ENCODE measurements around the gene STUB1. TPM values are rescaled to one million over a fixed set of nuclear protein-coding genes. Genes with fewer than 3 reads are reported as not detected.

The STUB1 gene
- total and polyA plus RNA-seq, 4 donors = 67.4 to 169 (median 105) TPM

DNA sequence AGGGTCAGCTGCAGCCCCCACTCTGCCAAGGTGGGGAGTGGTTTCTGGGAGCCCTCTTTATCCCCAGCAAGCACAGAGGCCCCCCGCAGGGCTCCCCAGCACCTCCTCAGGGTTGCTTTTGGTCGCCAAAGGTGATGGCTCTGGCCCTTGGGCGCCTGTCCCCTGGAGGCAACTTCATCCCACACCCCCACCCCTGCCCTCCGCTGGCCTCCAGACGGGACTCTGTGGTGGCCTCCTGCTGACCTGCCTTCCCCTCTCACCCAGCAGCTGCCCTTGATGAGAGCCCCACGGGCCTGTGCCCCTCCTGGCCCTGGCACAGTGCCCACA is 20.1 kb upstream of the STUB1 start:
- DNase-seq (no peak), ATAC-seq (ENCODE audit: low FRiP score) (no peak)
- no peak overlapping the region for H3K4me3 ChIP-seq (ENCODE audit: low read length in 2 of 2)
- no peaks in the 10 kb centered on the region for H3K27me3 ChIP-seq (ENCODE audit: control insufficient read depth in 1 of 2, insufficient read depth in 2 of 2, low read length in 1 of 2)
- intact Hi-C loops (cut with DNase I) = loop anchor here in 1 of 2 donors (10.0 kb wide), 1 partner anchor 265 kb away; the partner anchor contains the start of gene NME4
- no peaks in the 10 kb centered on the region for H3K4me1 ChIP-seq (ENCODE audit: control insufficient read depth in 1 of 2, insufficient read depth in 2 of 2, low read length in 2 of 2)
- no peak overlapping the region for H3K27ac ChIP-seq (ENCODE audit: low read depth in 1 of 2, low read length in 2 of 2)
- no peaks in the 10 kb centered on the region for H3K36me3 ChIP-seq (ENCODE audit: control insufficient read depth in 1 of 2, insufficient read depth in 2 of 2, low read length in 1 of 2)
- 70 to 77% methylated on average over 6 of the region's 6 CpGs for WGBS, 2 donors
- H3K9me3 ChIP-seq (ENCODE audit: control insufficient read depth, low read length) = no peaks in the 10 kb centered on the region

DNA sequence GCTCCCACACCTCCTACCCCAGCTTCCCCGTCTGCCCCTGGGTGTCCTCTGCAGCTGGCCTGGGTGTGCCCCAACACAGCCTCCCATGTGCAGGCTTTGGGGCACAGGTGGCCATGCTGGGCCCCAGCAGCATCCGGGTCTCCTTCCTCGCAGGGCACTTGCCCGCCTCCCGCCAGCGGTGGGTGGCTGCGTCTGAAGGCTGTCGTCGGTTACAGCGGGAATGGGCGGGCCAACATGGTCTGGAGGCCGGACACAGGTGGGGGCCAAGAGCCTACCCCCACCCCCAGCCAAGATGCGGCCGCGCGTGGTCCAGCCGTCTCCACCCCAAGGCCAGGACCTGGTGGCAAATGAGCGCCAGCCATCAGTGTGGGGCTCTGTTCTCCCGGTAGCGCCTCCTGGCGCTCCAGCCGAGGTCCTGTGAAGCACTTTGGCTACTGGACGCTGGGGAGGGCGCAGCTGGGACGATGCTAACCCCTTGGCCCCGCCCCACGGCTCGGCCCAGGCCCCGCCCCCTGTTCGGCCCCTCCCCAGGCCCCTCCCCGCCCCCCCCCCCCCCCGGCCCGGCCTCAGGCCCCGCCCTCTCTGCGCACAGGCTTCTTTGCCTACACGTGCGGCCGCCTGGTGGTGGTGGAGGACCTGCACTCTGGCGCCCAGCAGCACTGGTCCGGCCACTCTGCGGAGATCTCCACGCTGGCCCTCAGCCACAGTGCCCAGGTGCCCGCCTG is 19.6 kb upstream of the STUB1 start:
- intact Hi-C loops (cut with DNase I) = loop anchor here in 1 of 2 donors (10.0 kb wide), 1 partner anchor 266 kb away; the partner anchor contains the start of gene NME4
- DNase-seq (peak; percentile 93 to 95), ATAC-seq (ENCODE audit: low FRiP score) (peak; percentile 88)
- H3K36me3 ChIP-seq (ENCODE audit: control insufficient read depth in 1 of 2, insufficient read depth in 2 of 2, low read length in 1 of 2) = no peaks in the 10 kb centered on the region
- no peaks in the 10 kb centered on the region for H3K4me1 ChIP-seq (ENCODE audit: control insufficient read depth in 1 of 2, insufficient read depth in 2 of 2, low read length in 2 of 2)
- H3K4me3 ChIP-seq (ENCODE audit: low read length in 2 of 2) = no peak overlapping the region
- 35 to 50% methylated on average over 25 to 37 of the region's 43 CpGs for WGBS, 2 donors
- no peaks in the 10 kb centered on the region for H3K27me3 ChIP-seq (ENCODE audit: control insufficient read depth in 1 of 2, insufficient read depth in 2 of 2, low read length in 1 of 2)
- no peaks in the 10 kb centered on the region for H3K9me3 ChIP-seq (ENCODE audit: control insufficient read depth, low read length)
- H3K27ac ChIP-seq (ENCODE audit: low read depth in 1 of 2, low read length in 2 of 2) = no peak overlapping the region

DNA sequence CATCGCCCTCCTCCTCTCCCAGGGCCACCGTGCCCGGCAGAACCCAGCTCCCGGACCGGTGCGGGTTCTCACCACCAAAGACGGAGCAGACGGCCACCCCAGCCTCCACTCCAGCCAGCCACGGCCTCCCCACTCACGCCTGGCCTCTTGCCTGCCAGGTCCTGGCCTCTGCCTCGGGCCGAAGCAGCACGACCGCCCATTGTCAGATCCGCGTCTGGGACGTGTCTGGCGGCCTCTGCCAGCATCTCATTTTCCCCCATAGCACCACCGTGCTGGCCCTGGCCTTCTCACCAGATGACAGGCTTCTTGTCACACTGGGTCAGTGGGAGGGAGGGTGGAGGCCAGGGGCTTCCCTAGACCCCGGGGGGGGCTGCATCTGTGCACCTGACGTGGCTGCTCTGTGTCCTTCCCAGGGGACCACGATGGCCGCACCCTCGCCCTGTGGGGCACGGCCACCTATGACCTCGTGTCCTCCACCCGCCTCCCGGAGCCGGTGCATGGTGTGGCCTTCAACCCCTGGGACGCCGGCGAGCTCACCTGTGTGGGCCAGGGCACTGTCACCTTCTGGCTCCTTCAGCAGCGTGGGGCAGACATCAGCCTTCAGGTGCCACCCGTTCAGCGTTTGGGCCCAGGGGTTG is 18.9 kb upstream of the STUB1 start:
- no peak for DNase-seq
- H3K27ac ChIP-seq (ENCODE audit: low read depth in 1 of 2, low read length in 2 of 2) = no peak overlapping the region
- H3K4me1 ChIP-seq (ENCODE audit: control insufficient read depth in 1 of 2, insufficient read depth in 2 of 2, low read length in 2 of 2) = no peaks in the 10 kb centered on the region
- H3K4me3 ChIP-seq (ENCODE audit: low read length in 2 of 2) = no peak overlapping the region
- ATAC-seq (ENCODE audit: low FRiP score) = no peak
- intact Hi-C loops (cut with DNase I) = loop anchor here in 1 of 2 donors (10.0 kb wide), 1 partner anchor 267 kb away; the partner anchor contains the start of gene NME4
- no peaks in the 10 kb centered on the region for H3K27me3 ChIP-seq (ENCODE audit: control insufficient read depth in 1 of 2, insufficient read depth in 2 of 2, low read length in 1 of 2)
- WGBS, 2 donors = 68 to 73% methylated on average over 31 to 35 of the region's 35 CpGs
- no peaks in the 10 kb centered on the region for H3K9me3 ChIP-seq (ENCODE audit: control insufficient read depth, low read length)
- H3K36me3 ChIP-seq (ENCODE audit: control insufficient read depth in 1 of 2, insufficient read depth in 2 of 2, low read length in 1 of 2) = no peaks in the 10 kb centered on the region

DNA sequence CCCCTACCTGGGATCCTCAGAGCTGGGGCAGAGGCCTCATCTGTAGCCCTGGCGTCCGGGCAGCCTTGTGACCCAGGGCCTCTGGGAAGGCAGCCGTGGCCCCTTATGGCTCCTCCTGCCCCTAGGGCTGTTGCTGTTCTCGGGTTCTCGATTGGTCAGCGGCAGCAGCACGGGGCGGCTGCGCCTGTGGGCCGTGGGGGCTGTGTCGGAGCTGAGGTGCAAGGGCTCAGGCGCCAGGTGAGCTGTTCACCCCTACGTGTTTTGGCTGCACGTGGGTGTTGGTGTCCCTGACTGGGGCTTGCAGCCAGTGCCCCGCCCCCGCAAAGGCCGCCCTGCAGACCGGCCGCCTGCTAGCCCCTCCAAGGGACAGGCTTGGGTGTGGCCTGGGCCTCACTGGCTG is 18.1 kb upstream of the STUB1 start:
- no peaks in the 10 kb centered on the region for H3K9me3 ChIP-seq (ENCODE audit: control insufficient read depth, low read length)
- no peaks in the 10 kb centered on the region for H3K36me3 ChIP-seq (ENCODE audit: control insufficient read depth in 1 of 2, insufficient read depth in 2 of 2, low read length in 1 of 2)
- no peaks in the 10 kb centered on the region for H3K27me3 ChIP-seq (ENCODE audit: control insufficient read depth in 1 of 2, insufficient read depth in 2 of 2, low read length in 1 of 2)
- no peak for ATAC-seq (ENCODE audit: low FRiP score)
- no peak for DNase-seq
- no peak overlapping the region for H3K27ac ChIP-seq (ENCODE audit: low read depth in 1 of 2, low read length in 2 of 2)
- WGBS, 2 donors = 94 to 97% methylated on average over 19 of the region's 19 CpGs
- H3K4me1 ChIP-seq (ENCODE audit: control insufficient read depth in 1 of 2, insufficient read depth in 2 of 2, low read length in 2 of 2) = no peaks in the 10 kb centered on the region
- intact Hi-C loops (cut with DNase I) = loop anchor here in 1 of 2 donors (10.0 kb wide), 1 partner anchor 267 kb away; the partner anchor contains the start of gene NME4
- no peak overlapping the region for H3K4me3 ChIP-seq (ENCODE audit: low read length in 2 of 2)

DNA sequence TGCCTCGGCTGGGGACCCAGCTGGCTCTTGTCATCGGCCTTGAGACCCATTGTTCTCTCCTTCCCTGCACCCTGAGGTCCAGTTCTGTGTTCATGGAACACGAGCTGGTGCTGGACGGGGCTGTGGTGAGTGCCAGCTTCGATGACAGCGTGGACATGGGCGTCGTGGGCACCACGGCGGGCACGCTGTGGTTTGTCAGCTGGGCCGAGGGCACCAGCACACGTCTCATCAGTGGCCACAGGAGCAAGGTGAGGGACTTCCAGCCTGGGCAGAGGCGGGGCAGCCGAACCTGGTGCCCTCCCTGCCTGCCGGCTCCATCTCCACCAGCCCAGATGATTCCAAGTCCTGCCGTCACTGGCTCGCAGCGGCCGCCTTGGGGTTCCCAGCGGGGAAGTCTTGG is 17.6 kb upstream of the STUB1 start:
- 94% methylated on average over 21 of the region's 21 CpGs for WGBS, 2 donors
- H3K27me3 ChIP-seq (ENCODE audit: control insufficient read depth in 1 of 2, insufficient read depth in 2 of 2, low read length in 1 of 2) = no peaks in the 10 kb centered on the region
- H3K4me1 ChIP-seq (ENCODE audit: control insufficient read depth in 1 of 2, insufficient read depth in 2 of 2, low read length in 2 of 2) = no peaks in the 10 kb centered on the region
- ATAC-seq (ENCODE audit: low FRiP score) (no peak), DNase-seq (no peak)
- H3K36me3 ChIP-seq (ENCODE audit: control insufficient read depth in 1 of 2, insufficient read depth in 2 of 2, low read length in 1 of 2) = no peaks in the 10 kb centered on the region
- intact Hi-C loops (cut with DNase I) = loop anchor here in 1 of 2 donors (10.0 kb wide), 1 partner anchor 268 kb away; the partner anchor contains the start of gene NME4
- H3K9me3 ChIP-seq (ENCODE audit: control insufficient read depth, low read length) = no peaks in the 10 kb centered on the region
- H3K27ac ChIP-seq (ENCODE audit: low read depth in 1 of 2, low read length in 2 of 2) = no peak overlapping the region
- no peak overlapping the region for H3K4me3 ChIP-seq (ENCODE audit: low read length in 2 of 2)

DNA sequence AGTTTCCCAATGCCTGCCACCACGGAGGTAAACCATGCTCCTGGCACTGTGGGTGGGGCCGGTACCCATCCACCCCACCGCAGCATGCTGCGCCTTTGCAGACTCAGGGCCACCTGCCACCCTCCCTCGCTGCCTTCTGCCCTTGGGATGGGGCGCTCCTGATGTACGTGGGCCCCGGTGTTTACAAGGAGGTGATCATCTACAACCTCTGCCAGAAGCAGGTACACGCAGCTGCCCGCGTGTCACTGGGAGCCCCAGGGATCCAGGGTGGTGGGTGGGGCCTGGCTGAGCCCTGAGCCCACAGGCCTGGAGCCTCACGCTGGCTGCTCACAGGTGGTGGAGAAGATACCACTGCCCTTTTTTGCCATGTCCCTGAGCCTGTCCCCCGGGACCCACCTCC is 13.6 kb upstream of the STUB1 start:
- H3K27ac ChIP-seq (ENCODE audit: low read depth in 1 of 2, low read length in 2 of 2) = no peak overlapping the region
- ATAC-seq (ENCODE audit: low FRiP score) (no peak), DNase-seq (no peak)
- H3K4me3 ChIP-seq (ENCODE audit: low read length in 2 of 2) = no peak overlapping the region
- H3K9me3 ChIP-seq (ENCODE audit: control insufficient read depth, low read length) = no peaks in the 10 kb centered on the region
- no peaks in the 10 kb centered on the region for H3K4me1 ChIP-seq (ENCODE audit: control insufficient read depth in 1 of 2, insufficient read depth in 2 of 2, low read length in 2 of 2)
- WGBS, 2 donors = 90 to 96% methylated on average over 12 to 13 of the region's 13 CpGs
- intact Hi-C loops (cut with DNase I) = loop anchor here in 1 of 2 donors (10.0 kb wide), 1 partner anchor 272 kb away; the partner anchor contains the start of gene NME4
- H3K36me3 ChIP-seq (ENCODE audit: control insufficient read depth in 1 of 2, insufficient read depth in 2 of 2, low read length in 1 of 2) = peaks cover 0 to 2% of the 10 kb centered on the region in 2 donors
- no peaks in the 10 kb centered on the region for H3K27me3 ChIP-seq (ENCODE audit: control insufficient read depth in 1 of 2, insufficient read depth in 2 of 2, low read length in 1 of 2)

DNA sequence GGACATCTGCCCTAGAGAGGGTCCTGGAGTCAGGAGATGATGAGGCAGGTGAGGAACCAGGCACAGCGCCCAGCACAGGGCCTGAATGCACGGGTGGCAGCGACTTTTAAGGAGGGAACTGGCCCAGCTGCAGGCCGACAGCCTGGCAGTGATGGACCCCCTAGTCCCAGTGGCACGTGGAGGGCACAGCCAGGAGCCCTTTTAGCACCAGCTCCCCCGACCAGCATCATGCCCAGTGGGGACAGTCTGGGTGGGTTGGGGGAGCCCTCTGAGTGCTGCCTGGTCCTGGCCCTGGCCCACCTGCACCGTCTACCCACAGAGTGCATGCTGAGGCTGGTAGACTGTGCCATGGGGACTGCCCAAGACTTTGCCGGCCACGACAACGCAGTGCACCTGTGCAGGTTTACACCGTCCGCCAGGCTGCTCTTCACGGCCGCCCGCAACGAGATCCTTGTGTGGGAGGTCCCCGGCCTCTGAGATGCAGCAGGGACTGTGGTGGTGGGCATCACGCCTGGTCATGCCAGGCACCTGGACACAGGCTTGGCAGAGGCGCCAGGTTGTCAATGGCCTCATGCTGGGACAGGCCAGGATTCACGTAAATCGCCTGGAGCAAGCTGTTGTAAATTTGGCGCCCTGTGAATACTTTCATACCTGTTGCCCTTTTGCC is 13.0 kb upstream of the STUB1 start:
- DNase-seq (no peak), ATAC-seq (ENCODE audit: low FRiP score) (no peak)
- intact Hi-C loops (cut with DNase I) = loop anchor here in 1 of 2 donors (10.0 kb wide), 1 partner anchor 272 kb away; the partner anchor contains the start of gene NME4
- WGBS, 2 donors = 82% methylated on average over 22 of the region's 22 CpGs
- peaks cover 0 to 6% of the 10 kb centered on the region in 2 donors for H3K36me3 ChIP-seq (ENCODE audit: control insufficient read depth in 1 of 2, insufficient read depth in 2 of 2, low read length in 1 of 2)
- H3K4me1 ChIP-seq (ENCODE audit: control insufficient read depth in 1 of 2, insufficient read depth in 2 of 2, low read length in 2 of 2) = no peaks in the 10 kb centered on the region
- H3K27ac ChIP-seq (ENCODE audit: low read depth in 1 of 2, low read length in 2 of 2) = no peak overlapping the region
- H3K4me3 ChIP-seq (ENCODE audit: low read length in 2 of 2) = no peak overlapping the region
- H3K9me3 ChIP-seq (ENCODE audit: control insufficient read depth, low read length) = no peaks in the 10 kb centered on the region
- no peaks in the 10 kb centered on the region for H3K27me3 ChIP-seq (ENCODE audit: control insufficient read depth in 1 of 2, insufficient read depth in 2 of 2, low read length in 1 of 2)

DNA sequence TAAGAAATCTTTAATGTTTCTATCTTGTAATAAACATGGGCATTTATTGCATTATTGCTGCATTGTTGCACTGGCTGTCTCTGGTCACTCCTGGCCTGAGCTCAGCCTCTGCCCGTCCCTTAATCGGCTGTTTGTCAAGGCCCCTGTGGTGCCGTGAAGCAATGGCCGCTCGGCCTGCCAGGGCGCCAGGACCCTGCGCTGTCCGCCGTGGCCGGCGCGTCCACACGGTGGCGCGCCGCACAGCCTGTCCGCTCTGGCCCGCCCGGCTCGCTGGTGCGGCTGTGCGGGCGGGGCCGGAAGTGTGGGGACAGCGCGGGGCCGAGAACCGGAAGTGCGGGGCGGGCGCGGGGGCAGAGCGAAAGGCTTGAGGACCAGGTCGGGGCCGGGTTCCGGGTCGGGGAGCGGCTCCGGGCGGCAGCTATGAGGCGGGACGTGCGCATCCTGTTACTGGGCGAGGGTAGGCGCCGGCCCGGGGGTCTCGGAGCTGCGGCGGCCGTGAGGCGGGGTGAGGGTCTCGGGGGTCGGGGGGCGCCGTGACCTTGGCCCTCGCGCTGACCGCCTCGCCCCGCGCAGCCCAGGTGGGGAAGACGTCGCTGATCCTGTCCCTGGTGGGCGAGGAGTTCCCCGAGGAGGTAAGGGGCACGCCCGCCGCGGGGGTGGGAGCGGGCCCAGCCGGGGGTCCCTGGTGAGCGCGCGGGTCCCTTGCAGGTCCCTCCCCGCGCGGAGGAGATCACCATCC is 12.3 kb upstream of the STUB1 start, which contains the start of gene RHOT2:
Gene RHOT2, plus strand, starts transcription at position 353 of the 739 bp plus-strand sequence. Its CDS starts 68 bp downstream, at position 421.
- no peaks in the 10 kb centered on the region for H3K27me3 ChIP-seq (ENCODE audit: control insufficient read depth in 1 of 2, insufficient read depth in 2 of 2, low read length in 1 of 2)
- H3K4me1 ChIP-seq (ENCODE audit: control insufficient read depth in 1 of 2, insufficient read depth in 2 of 2, low read length in 2 of 2) = no peaks in the 10 kb centered on the region
- H3K4me3 ChIP-seq (ENCODE audit: low read length in 2 of 2) = peak within 1 kb of the TSS; percentile 11 to 74
- intact Hi-C loops (cut with DNase I) = loop anchor here in 1 of 2 donors (10.0 kb wide), 1 partner anchor 273 kb away; the partner anchor contains the start of gene NME4
- DNase-seq = peak; percentile 96 to 98
- ATAC-seq (ENCODE audit: low FRiP score) = peak; percentile 94
- peaks cover 0 to 12% of the 10 kb centered on the region in 2 donors for H3K36me3 ChIP-seq (ENCODE audit: control insufficient read depth in 1 of 2, insufficient read depth in 2 of 2, low read length in 1 of 2)
- H3K9me3 ChIP-seq (ENCODE audit: control insufficient read depth, low read length) = no peaks in the 10 kb centered on the region
- no peak within 1 kb of the TSS for H3K27ac ChIP-seq (ENCODE audit: low read depth in 1 of 2, low read length in 2 of 2)
- WGBS, 2 donors = 0% methylated on average over 50 to 78 of the region's 78 CpGs

Measured in aorta (tissue), 5 donors.